GM20000 (cell line): ENCODE data around the gene NTN5.

Source experiments
- DNase-seq: peaks from one replicate; pipeline ENCODE4 v3.0.0; 2012; ENCODE audit warnings: low spot score
- TF ChIP-seq, protein P1 (sequence below): IDR thresholded peaks from 2 replicates; pipeline ENCODE4 v1.5.1; 2012; ENCODE audit warnings: mild to moderate bottlenecking, control low read depth; ENCODE audit errors: extremely low read depth, missing control alignments

Gene NTN5

DNA sequence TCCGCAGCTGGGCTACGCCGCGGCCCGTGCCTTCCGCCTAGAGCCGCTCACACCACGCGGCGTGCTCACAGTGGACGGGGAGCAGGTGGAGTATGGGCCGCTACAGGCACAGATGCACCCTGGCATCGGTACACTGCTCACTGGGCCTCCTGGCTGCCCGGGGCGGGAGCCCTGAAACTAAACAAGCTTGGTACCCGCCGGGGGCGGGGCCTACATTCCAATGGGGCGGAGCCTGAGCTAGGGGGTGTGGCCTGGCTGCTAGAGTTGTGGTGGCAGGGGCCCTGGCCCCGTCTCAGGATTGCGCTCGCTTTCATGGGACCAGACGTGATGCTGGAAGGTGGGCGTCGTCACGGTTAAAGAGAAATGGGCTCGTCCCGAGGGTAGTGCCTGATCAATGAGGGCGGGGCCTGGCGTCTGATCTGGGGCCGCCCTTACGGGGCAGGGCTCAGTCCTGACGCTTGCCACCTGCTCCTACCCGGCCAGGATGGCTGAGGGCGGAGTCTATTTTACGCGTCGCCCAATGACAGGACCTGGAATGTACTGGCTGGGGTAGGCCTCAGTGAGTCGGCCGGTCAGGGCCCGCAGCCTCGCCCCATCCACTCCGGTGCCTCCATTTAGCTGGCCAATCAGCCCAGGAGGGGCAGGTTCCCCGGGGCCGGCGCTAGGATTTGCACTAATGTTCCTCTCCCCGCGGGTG is 43.1 kb downstream of the NTN5 start:
- no peak for DNase-seq
- TF ChIP-seq, protein P1, sequence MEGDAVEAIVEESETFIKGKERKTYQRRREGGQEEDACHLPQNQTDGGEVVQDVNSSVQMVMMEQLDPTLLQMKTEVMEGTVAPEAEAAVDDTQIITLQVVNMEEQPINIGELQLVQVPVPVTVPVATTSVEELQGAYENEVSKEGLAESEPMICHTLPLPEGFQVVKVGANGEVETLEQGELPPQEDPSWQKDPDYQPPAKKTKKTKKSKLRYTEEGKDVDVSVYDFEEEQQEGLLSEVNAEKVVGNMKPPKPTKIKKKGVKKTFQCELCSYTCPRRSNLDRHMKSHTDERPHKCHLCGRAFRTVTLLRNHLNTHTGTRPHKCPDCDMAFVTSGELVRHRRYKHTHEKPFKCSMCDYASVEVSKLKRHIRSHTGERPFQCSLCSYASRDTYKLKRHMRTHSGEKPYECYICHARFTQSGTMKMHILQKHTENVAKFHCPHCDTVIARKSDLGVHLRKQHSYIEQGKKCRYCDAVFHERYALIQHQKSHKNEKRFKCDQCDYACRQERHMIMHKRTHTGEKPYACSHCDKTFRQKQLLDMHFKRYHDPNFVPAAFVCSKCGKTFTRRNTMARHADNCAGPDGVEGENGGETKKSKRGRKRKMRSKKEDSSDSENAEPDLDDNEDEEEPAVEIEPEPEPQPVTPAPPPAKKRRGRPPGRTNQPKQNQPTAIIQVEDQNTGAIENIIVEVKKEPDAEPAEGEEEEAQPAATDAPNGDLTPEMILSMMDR = no peak

DNA sequence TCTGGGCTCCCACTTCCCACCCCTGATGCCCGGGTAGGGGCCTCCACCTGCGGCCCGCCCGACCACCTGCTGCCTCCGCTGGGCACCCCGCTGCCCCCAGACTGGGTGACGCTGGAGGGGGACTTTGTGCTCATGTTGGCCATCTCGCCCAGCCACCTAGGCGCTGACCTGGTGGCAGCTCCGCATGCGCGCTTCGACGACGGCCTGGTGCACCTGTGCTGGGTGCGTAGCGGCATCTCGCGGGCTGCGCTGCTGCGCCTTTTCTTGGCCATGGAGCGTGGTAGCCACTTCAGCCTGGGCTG is 43.6 kb downstream of the NTN5 start:
- no peak for DNase-seq
- TF ChIP-seq, protein P1 = no peak

DNA sequence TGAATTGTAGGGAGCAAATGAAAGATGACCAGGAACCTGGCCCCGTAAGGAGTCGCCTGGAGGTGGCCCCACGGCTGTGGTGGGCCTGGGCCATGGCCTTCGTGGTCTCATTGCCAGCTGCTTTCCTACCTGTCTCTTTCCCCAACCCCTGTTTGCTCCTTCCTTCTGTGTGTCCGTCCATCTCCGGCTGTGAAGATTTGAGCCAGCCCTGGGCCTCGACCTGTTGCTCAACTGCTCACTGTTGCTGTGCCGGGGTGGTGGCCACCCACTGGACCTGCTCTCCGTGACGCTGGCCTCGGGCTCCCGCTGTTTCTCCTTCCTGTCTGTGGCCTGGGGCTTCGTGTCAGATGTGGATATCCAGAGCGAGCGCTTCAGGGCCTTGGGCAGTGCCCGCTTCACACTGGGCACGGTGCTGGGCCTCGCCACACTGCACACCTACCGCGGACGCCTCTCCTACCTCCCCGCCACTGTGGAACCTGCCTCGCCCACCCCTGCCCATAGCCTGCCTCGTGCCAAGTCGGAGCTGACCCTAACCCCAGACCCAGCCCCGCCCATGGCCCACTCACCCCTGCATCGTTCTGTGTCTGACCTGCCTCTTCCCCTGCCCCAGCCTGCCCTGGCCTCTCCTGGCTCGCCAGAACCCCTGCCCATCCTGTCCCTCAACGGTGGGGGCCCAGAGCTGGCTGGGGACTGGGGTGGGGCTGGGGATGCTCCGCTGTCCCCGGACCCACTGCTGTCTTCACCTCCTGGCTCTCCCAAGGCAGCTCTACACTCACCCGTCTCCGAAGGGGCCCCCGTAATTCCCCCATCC is 44.1 kb downstream of the NTN5 start:
- no peak for DNase-seq
- TF ChIP-seq, protein P1 = no peak

DNA sequence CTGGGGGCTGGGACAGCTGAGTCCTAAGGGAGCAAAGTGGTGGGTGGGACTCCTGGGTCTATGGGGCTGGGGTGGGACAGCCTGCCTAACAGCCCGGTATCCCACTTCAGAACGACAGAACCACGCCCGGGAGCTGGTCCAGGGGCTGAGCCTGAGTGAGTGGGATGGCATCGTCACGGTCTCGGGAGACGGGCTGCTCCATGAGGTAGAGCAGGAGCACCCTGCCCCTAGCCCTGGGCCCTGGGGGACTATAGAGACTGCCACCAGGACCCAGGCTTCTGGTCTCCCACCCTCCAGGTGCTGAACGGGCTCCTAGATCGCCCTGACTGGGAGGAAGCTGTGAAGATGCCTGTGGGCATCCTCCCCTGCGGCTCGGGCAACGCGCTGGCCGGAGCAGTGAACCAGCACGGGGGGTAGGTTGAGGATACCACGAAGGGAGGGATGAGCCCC is 44.9 kb downstream of the NTN5 start:
- TF ChIP-seq, protein P1 = no peak
- DNase-seq = no peak

DNA sequence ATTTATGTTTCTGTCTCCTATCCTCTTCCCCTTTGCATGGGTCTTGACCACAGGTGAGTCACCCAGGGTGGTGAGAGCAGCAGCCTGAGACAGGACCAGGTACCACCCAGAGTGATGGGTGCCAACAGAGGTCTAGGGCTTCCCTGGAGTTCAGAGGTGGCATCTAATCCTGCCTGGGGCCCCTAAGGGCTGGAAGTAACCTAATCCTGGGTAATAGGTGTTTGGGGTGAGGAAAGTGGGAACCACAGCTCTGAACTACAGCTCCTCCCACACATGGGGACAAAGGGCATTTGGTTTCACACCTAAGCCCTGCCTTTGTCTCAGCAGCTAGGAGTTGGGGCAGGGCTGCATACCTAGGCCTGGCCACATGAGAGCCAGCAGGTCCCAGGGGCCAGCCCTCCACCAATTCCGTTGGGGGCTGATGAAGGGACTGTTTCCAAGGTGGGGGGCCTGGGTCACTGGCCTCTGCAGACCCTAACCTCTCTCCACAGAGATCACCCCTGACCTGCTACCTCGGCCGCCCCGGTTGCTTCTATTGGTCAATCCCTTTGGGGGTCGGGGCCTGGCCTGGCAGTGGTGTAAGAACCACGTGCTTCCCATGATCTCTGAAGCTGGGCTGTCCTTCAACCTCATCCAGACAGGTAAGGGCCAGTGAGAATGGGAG is 45.5 kb downstream of the NTN5 start:
- no peak for DNase-seq

DNA sequence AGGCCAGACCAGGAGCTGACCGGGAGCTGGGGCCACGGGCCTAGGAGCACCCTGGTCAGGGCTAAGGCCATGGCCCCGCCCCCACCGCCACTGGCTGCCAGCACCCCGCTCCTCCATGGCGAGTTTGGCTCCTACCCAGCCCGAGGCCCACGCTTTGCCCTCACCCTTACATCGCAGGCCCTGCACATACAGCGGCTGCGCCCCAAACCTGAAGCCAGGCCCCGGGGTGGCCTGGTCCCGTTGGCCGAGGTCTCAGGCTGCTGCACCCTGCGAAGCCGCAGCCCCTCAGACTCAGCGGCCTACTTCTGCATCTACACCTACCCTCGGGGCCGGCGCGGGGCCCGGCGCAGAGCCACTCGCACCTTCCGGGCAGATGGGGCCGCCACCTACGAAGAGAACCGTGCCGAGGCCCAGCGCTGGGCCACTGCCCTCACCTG is 46.9 kb downstream of the NTN5 start:
- TF ChIP-seq, protein P1 = no peak
- DNase-seq = no peak

More for the DNA sequence above, 45.5 kb downstream of the NTN5 start:
- TF ChIP-seq, protein P1 = no peak
